HEK293 (cell line): ENCODE data around the gene MAGED1.

Source experiments
- CTCF ChIP-seq: fragments of 450-650 bp; formaldehyde crosslinking; IDR thresholded peaks from 2 replicates; pipeline ENCODE4 v1.5.1; 2016; ENCODE audit warnings: missing biosample characterization, missing genetic modification characterization
- ELK4 ChIP-seq: IDR thresholded peaks from 2 replicates; pipeline ENCODE4 v1.6.1; 2011; ENCODE audit warnings: mild to moderate bottlenecking, low read depth, low read length, borderline replicate concordance
- IKZF3 ChIP-seq: fragments of 450-650 bp; IDR thresholded peaks from 2 replicates; pipeline ENCODE4 v1.5.0; 2018; ENCODE audit warnings: missing biosample characterization, mild to moderate bottlenecking, missing genetic modification characterization, moderate library complexity
- ZFP41 ChIP-seq: fragments of 450-650 bp; formaldehyde crosslinking; IDR thresholded peaks from 2 replicates; pipeline ENCODE4 v1.5.1; 2016; ENCODE audit warnings: missing biosample characterization, missing genetic modification characterization, borderline replicate concordance
- ZNF169 ChIP-seq: fragments of 450-650 bp; formaldehyde crosslinking; IDR thresholded peaks from 2 replicates; pipeline ENCODE4 v1.5.1; 2016; ENCODE audit warnings: missing biosample characterization, missing genetic modification characterization
- ZNF248 ChIP-seq: fragments of 450-650 bp; formaldehyde crosslinking; IDR thresholded peaks from 2 replicates; pipeline ENCODE4 v1.5.1; 2017; ENCODE audit warnings: missing biosample characterization, missing genetic modification characterization
- ZNF561 ChIP-seq: fragments of 450-650 bp; IDR thresholded peaks from 2 replicates; pipeline ENCODE4 v1.5.1; 2018; ENCODE audit warnings: missing biosample characterization, missing genetic modification characterization, borderline replicate concordance
- TF ChIP-seq, protein P1 (sequence below): fragments of 450-650 bp; formaldehyde crosslinking; IDR thresholded peaks from 2 replicates; pipeline ENCODE4 v1.5.1; 2016; ENCODE audit warnings: missing biosample characterization, missing genetic modification characterization

DNA sequence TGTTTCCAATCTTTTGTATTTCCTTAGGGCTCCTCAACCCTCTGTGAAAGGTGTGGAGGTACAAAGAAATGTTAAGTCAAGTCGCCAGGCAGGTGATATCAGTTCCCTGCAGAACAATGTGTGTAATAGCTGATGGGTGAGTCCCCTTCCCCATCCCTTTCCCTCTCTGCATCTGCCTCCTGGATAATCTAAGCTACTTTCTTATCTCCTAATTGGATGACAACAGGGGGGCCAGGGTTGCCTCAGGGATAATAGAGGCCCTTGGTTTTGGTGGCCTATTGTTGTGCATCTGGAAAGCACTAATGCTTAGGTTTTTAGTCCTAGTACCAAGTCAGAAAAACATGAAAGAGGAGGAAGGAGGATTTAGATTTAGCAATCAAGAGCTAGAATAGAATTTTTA, 29.1 kb downstream of the MAGED1 start:
- TF ChIP-seq ZNF561 (tag by site-specific recombination), result no peak
- TF ChIP-seq ZNF248, result no peak
- no peak for TF ChIP-seq CTCF
- TF ChIP-seq ELK4, result no peak
- TF ChIP-seq, protein P1, sequence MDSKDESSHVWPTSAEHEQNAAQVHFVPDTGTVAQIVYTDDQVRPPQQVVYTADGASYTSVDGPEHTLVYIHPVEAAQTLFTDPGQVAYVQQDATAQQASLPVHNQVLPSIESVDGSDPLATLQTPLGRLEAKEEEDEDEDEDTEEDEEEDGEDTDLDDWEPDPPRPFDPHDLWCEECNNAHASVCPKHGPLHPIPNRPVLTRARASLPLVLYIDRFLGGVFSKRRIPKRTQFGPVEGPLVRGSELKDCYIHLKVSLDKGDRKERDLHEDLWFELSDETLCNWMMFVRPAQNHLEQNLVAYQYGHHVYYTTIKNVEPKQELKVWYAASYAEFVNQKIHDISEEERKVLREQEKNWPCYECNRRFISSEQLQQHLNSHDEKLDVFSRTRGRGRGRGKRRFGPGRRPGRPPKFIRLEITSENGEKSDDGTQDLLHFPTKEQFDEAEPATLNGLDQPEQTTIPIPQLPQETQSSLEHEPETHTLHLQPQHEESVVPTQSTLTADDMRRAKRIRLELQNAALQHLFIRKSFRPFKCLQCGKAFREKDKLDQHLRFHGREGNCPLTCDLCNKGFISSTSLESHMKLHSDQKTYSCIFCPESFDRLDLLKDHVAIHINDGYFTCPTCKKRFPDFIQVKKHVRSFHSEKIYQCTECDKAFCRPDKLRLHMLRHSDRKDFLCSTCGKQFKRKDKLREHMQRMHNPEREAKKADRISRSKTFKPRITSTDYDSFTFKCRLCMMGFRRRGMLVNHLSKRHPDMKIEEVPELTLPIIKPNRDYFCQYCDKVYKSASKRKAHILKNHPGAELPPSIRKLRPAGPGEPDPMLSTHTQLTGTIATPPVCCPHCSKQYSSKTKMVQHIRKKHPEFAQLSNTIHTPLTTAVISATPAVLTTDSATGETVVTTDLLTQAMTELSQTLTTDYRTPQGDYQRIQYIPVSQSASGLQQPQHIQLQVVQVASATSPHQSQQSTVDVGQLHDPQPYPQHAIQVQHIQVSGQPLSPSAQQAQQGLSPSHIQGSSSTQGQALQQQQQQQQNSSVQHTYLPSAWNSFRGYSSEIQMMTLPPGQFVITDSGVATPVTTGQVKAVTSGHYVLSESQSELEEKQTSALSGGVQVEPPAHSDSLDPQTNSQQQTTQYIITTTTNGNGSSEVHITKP (tag by site-specific recombination), result no peak
- no peak for TF ChIP-seq ZNF169
- no peak for TF ChIP-seq ZFP41 (tag by site-specific recombination)
- TF ChIP-seq IKZF3 (tag by site-specific recombination), result no peak
